Measurements from ENCODE around the gene KLC4.

- TF ChIP-seq EZH2phosphoT487 (IDR thresholded peaks at IDR 0.05; ENCODE audit: low read depth) (no peak), CTCF (IDR thresholded peaks at IDR 0.05; ENCODE audit: low read depth, low read length) (no peak)
These were observed 1.6 kb downstream of the KLC4 start for GRCh38 chr6:43060755-43061633.

All from OCI-LY3 (cell line).